Measurements from ENCODE around the gene NANOS3. TPM values are rescaled to one million over a fixed set of nuclear protein-coding genes. Genes with fewer than 3 reads are reported as not detected.

NANOS3 gene
- polyA plus RNA-seq, 3 donors, result 0.79 to 1.8 (median 1.3) TPM

DNA sequence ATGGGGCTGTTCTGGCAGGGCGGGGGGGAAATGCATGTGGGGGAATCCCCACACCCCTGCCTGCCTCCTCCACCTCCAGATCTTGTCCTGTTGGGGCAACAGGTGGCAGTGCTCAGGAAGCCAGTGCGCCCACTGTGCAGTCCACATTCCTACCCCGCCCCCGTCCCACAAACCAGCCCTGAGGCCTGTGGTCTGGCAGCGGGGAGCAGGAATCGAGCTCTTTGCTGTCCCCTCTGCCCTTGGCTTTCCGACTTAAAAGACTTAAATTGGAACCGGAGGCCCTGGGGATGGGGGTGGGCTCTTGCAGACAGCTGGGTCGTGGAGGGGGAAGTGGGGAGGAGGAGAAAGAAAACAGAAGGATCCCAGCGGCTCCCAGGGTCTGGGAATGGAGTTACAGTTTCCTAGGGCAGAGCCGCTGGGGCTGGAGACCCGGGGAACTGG is 4.3 kb downstream of the NANOS3 start:
- DNase-seq (ENCODE audit: extremely low read depth in 1 of 11, low read depth in 9 of 11, low spot score in 4 of 11), result no peak

DNA sequence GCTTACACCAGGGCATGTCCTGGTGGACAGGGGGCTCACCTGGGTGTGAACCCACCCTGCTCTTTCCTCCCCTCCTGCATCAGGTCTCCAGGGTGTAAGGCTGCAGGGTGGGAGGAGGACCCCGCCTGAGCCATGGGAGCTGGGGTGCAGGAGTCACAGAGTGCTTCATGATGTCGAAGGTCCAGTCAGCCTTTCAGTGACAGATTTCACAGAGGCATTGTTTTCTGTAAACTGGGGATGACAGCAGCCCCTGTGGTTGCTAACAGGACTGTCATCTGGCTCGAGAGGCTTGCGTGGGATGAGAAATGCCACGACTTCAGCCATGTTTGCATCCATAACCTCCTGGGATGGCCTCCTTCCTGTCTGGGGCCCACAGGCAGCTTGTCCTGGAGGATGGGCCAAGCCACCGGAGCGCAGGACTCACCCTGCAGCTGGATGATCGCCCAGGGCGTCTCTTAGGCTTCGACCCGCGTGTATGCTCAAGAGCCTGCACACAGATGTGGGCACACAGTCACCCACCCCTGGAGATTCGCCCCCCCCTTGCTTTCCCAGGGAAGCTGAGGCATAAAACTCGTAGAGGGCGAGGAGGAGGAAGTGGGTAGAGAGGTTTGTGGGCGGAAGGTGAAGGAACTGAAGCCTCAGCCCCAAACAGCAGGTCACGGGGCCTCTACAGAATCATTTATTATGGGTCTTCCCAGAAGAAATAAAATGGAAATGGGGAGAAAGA is 4.9 kb downstream of the NANOS3 start:
- no peak for DNase-seq (ENCODE audit: extremely low read depth in 1 of 11, low read depth in 9 of 11, low spot score in 4 of 11)

DNA sequence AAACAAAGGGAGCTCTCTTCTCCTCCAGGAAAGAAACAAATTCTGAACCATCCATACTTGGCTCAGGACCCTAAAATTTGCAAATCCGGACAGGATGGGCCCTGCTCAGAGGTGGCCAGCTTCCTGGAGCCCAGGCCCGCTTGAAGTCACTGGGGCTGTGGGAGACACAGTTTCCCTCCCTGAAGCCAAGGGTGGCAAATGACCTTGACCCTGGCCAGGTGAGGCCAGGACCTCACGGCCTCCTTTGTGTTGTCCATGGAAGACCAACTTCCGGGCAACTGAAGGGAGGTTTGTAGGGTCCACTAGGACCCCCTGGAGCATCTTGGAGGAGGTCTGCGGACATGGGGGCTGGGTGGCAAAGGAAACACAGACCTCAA is 5.5 kb downstream of the NANOS3 start:
- DNase-seq (ENCODE audit: extremely low read depth in 1 of 11, low read depth in 9 of 11, low spot score in 4 of 11), result no peak

- no peak for DNase-seq (ENCODE audit: extremely low read depth in 1 of 11, low read depth in 9 of 11, low spot score in 4 of 11)
Measured at GRCh38 chr19:13882836-13883235, 5.9 kb downstream of the NANOS3 start.

DNA sequence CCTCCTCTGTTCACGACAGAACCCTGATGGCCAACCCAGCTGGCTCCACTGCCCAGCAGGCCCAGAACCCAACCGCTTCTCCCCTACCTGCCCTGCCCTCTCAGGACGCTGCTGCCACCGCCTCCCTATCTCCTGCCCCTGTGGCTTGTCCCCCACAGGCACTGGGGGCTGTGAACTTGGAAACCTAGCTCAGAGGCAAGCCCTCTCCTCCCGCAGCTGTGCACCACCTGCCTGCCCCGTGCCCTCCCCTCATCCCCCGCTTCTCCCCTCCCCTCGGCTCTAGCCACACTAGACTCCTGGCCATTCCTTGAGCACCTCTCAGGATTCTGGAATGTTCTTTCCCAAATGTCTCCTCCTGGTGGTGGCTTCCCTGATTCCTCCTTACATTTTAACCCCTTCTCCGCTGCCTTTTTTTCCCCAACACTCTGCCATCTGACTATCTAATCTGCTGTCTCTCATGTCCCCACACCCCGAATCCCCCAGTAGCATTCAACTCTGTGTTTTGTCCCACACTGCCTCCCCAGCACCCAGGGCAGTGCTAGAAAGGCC is 6.7 kb downstream of the NANOS3 start:
- no peak for DNase-seq (ENCODE audit: extremely low read depth in 1 of 11, low read depth in 9 of 11, low spot score in 4 of 11)

DNA sequence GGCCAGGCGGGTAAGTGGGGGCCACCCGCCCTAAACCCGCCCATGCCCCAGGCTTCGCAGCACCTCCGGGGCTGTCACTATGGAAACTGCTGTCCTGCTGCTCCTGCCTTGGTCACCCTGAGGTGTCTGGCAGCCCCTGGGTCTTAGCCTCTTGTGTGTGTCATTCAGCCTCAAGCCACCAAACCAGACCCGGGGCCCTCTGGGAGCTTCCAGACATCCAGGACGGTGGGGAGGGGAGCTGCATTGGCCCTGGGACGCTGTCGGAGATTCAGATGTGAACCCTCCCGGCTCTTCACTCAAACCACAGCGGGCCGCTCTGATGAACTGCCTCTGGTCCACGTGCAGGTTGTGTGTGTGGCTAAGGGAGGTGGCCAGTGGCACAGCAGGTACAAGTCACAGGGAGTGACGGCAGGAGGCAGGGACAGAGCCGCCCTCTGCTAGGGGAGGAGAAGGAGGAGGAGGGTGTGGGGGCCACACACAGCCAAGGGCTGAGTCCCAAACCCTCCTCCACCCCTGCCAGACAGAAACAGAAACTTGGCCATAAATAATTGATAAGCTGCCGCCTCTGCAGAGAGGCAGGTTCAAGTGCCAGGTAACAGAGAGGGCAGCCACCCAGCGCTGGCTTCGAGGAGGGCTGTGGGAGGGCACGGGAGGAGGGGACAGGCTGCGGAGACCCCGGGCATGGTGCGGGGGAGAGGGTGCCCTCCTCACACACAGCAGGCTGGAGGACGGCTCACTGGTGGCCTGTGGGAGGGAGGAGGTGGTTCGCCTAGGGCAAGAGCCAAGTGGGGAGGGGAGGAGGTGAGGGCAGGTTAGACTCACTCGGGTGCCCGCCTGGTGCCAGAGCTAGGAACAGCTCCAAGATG is 8.0 kb downstream of the NANOS3 start:
- DNase-seq (ENCODE audit: extremely low read depth in 1 of 11, low read depth in 9 of 11, low spot score in 4 of 11), result no peak

DNA sequence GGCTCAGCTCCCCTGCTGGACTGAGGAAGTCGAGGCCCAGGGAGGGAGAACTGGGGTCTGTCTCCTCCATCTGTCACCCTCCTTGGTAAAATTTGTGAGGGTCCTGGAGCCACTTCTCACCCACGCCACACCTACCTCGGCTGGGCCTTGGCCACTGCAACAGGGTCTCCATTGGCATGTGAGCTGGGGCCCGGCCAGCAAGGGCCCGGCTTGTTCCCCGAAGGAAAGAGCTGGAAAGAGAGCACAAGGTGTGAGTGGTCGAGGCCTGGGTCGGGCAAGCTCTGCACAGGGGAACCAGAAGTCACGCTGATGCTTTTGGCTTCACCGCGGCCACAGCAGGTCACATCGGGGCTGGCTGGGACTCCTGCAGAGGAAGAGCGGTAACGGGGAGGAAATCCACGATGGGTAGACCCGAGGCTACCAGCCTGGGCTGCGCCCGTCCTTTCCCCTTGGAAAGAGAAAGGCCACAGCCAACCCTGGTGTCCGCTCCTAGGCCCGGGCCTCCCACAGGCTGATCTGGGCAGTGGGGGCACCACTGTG is 9.0 kb downstream of the NANOS3 start:
- no peak for DNase-seq (ENCODE audit: extremely low read depth in 1 of 11, low read depth in 9 of 11, low spot score in 4 of 11)

- no peak for DNase-seq (ENCODE audit: extremely low read depth in 1 of 11, low read depth in 9 of 11, low spot score in 4 of 11)
Measured at GRCh38 chr19:13887018-13887436, 10.1 kb downstream of the NANOS3 start.

DNA sequence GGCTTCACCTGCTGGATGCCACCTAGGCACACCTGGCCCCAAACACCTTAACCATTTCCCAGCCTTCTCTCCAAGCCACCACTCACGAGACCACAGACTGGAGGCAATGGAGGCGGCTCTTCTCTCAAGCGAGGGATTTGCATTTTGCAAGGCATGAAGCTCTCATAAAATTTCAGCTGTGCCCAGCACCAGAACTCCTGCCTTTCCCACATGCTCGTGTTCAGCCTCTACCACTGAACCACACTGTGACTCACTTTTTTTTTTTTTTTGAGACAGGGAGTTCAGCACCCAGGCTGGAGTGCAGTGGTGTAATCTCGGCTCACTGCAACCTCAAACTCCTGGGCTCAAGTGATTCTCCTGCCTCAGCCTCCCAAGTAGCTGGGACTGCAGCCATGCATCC is 10.6 kb downstream of the NANOS3 start:
- DNase-seq (ENCODE audit: extremely low read depth in 1 of 11, low read depth in 9 of 11, low spot score in 4 of 11), result no peak

DNA sequence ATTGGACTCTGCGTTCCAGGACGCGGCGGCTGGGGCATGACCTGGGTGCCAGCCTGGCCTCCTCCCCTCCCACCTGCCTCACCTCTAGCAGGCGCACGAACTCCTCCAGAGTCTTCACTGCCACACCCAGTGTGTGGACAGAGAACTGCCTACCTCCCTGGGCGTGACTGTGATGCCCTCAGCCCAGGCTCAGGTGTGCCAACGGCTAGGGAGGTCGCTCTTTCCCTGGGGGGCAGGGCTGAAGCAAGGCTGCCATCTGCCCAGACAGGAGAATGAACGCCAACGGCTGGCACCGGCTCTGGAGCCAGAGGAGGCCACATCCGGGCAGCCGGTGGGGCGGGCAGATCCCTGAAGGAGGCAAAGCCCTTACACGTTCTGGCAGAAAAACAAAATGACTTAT is 11.3 kb downstream of the NANOS3 start:
- no peak for DNase-seq (ENCODE audit: extremely low read depth in 1 of 11, low read depth in 9 of 11, low spot score in 4 of 11)

GRCh38 chr19:13890136-13890535 is 13.2 kb downstream of the NANOS3 start:
- DNase-seq (ENCODE audit: extremely low read depth in 1 of 11, low read depth in 9 of 11, low spot score in 4 of 11), result no peak

- no peak for DNase-seq (ENCODE audit: extremely low read depth in 1 of 11, low read depth in 9 of 11, low spot score in 4 of 11)
Measured at GRCh38 chr19:13892870-13893269, 15.9 kb downstream of the NANOS3 start.

DNA sequence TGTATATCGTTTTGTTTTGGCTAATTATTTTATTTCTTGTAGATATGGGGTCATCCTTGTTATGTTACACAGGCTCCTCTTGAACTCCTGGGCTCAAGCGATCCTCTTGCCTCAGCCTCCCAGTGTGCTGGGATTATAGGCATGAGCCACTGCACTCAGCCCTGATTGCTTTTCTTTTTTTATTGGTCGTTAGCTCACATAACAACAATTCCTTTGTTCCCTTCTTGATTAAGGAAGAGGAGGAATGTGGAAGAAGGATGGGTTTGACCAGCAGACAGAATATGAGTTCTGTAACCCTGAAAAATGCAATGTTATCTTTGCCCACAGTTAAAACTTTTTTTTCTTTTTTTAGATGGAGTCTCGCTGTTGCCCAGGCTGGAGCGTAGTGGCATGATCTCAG is 17.6 kb downstream of the NANOS3 start:
- no peak for DNase-seq (ENCODE audit: extremely low read depth in 1 of 11, low read depth in 9 of 11, low spot score in 4 of 11)

DNA sequence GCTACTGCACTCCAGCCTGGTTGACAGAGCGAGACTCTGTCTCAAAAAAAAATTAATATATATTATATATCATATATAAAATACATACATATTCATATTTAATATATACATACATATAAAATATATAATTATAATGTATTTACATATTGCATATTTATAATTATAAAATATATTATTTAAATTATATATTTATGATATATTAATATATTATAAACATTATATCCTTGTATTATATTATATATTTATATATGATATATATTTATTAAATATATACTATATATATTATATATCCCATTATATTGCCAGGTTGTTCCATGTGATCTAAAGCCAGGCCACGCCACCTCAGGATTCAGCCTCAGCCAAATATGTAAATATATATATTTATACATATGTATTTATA is 19.3 kb downstream of the NANOS3 start:
- DNase-seq (ENCODE audit: extremely low read depth in 1 of 11, low read depth in 9 of 11, low spot score in 4 of 11), result no peak

DNA sequence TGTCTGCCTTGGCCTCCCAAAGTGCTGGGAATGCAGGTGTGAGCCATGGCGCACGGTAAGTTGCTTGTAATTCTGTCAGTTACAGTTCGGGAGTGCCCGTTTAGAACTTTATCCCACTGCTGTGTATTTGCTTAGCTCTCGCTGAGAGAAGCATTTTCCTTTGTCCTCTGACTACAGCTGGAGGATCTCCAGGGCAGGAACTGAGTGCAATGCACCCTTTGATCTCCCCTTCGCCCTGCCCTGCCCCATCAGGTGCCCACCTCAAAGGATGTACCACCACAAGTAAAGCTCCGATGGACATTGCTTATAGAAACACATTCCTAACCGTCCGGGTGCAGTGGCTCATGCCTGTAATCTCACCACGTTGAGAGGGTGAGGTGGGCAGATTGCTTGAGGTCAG is 22.5 kb downstream of the NANOS3 start:
- no peak for DNase-seq (ENCODE audit: extremely low read depth in 1 of 11, low read depth in 9 of 11, low spot score in 4 of 11)

- no peak for DNase-seq (ENCODE audit: extremely low read depth in 1 of 11, low read depth in 9 of 11, low spot score in 4 of 11)
Measured at GRCh38 chr19:13899912-13900584, 23.1 kb downstream of the NANOS3 start.

- DNase-seq (ENCODE audit: extremely low read depth in 1 of 11, low read depth in 9 of 11, low spot score in 4 of 11), result no peak
Measured at GRCh38 chr19:13902993-13903555, 26.1 kb downstream of the NANOS3 start.

GRCh38 chr19:13905634-13906520 is 28.9 kb downstream of the NANOS3 start, which contains the start of the genes BRME1 and CC2D1A:
BRME1 (minus strand) TSS chr19:13906117; CDS start chr19:13904892, 1,225 bp downstream.
CC2D1A (plus strand) TSS chr19:13906201; CDS start chr19:13906442, 241 bp downstream.
- DNase-seq (ENCODE audit: extremely low read depth in 1 of 11, low read depth in 9 of 11, low spot score in 4 of 11), result peak in 10 of 11 donors; percentile 61 to 86 (median 78)

Data from renal cortex interstitium (tissue), 11 donors.